ENCODE measurements around the gene UMODL1.

GRCh38 chr21:42125571-42126544 lies 54.7 kb downstream of the UMODL1 start:
- TF ChIP-seq YY1 (IDR thresholded peaks at IDR 0.05; ENCODE audit: low read depth), result no peak
- no peak for TF ChIP-seq CEBPB (IDR thresholded peaks at IDR 0.05)
- TF ChIP-seq TCF12 (IDR thresholded peaks at IDR 0.05; ENCODE audit: low read depth), result no peak
- no peak for TF ChIP-seq TAF1 (IDR thresholded peaks at IDR 0.05; ENCODE audit: low read depth)
- TF ChIP-seq RAD21 (IDR thresholded peaks at IDR 0.05; ENCODE audit: low read depth), result peak; percentile 19; the same call in 1 of the 2 replicates
- TF ChIP-seq, protein P1, sequence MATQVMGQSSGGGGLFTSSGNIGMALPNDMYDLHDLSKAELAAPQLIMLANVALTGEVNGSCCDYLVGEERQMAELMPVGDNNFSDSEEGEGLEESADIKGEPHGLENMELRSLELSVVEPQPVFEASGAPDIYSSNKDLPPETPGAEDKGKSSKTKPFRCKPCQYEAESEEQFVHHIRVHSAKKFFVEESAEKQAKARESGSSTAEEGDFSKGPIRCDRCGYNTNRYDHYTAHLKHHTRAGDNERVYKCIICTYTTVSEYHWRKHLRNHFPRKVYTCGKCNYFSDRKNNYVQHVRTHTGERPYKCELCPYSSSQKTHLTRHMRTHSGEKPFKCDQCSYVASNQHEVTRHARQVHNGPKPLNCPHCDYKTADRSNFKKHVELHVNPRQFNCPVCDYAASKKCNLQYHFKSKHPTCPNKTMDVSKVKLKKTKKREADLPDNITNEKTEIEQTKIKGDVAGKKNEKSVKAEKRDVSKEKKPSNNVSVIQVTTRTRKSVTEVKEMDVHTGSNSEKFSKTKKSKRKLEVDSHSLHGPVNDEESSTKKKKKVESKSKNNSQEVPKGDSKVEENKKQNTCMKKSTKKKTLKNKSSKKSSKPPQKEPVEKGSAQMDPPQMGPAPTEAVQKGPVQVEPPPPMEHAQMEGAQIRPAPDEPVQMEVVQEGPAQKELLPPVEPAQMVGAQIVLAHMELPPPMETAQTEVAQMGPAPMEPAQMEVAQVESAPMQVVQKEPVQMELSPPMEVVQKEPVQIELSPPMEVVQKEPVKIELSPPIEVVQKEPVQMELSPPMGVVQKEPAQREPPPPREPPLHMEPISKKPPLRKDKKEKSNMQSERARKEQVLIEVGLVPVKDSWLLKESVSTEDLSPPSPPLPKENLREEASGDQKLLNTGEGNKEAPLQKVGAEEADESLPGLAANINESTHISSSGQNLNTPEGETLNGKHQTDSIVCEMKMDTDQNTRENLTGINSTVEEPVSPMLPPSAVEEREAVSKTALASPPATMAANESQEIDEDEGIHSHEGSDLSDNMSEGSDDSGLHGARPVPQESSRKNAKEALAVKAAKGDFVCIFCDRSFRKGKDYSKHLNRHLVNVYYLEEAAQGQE (IDR thresholded peaks at IDR 0.05; ENCODE audit: low read depth), result no peak
- no peak for TF ChIP-seq TEAD4 (IDR thresholded peaks at IDR 0.05)
- TF ChIP-seq ZBTB7A (IDR thresholded peaks at IDR 0.05; ENCODE audit: low read depth), result no peak
- TF ChIP-seq MAX (IDR thresholded peaks at IDR 0.05), result no peak
- no peak for TF ChIP-seq EP300 (IDR thresholded peaks at IDR 0.05; ENCODE audit: borderline replicate concordance)
